Peyer's patch (tissue), 4 donors: Measurements from ENCODE around the gene LBHD2. TPM values are rescaled to one million over a fixed set of nuclear protein-coding genes. Genes with fewer than 3 reads are reported as not detected.
A peak's percentile ranks its signal among the peaks of the same experiment; 100 is the strongest.

ENCODE experiments used
- DNase-seq, 3 donors: peaks; one replicate each; pipeline ENCODE4 v3.0.0-alpha.2; 2017 to 2019
- H3K27ac ChIP-seq, 4 donors: fragments of 200-600 bp; sonication (generic); one replicate each; pipeline ENCODE4 v1.5.1; 2016 to 2019
- H3K27me3 ChIP-seq, 2 donors: fragments of 200-600 bp; sonication (generic); one replicate each; pipeline ENCODE4 v1.5.1; 2019
- H3K36me3 ChIP-seq, 3 donors: fragments of 200-600 bp; sonication (generic); one replicate each; pipeline ENCODE4 v1.5.1; 2016 to 2019
- H3K4me1 ChIP-seq, 4 donors: fragments of 200-600 bp; sonication (generic); one replicate each; pipeline ENCODE4 v1.5.1; 2016 to 2019
- H3K4me3 ChIP-seq, 4 donors: fragments of 200-600 bp; sonication (generic); 1 replicate in 3 of 4; 2 replicates in 1 of 4; pipeline ENCODE4 v1.5.1; 2016 to 2019; ENCODE audit warnings: mild to moderate bottlenecking in 1 of 4
- H3K9me3 ChIP-seq, 4 donors: fragments of 200-600 bp; sonication (generic); one replicate each; pipeline ENCODE4 v1.5.1; 2016 to 2019; ENCODE audit warnings: mild to moderate bottlenecking in 1 of 4
- CTCF ChIP-seq, 6 experiments: fragments of 450-650 bp in 4 of 6; fragments of 200-600 bp in 2 of 6; sonication (generic) in 1 of 6; IDR thresholded peaks; one replicate each; pipeline ENCODE4 v1.5.1; 2017 to 2019; ENCODE audit warnings: antibody characterized with exemption in 6 of 6, mild to moderate bottlenecking in 3 of 6, moderate library complexity in 1 of 6
- POLR2A ChIP-seq, 2 donors: fragments of 450-650 bp; IDR thresholded peaks; one replicate each; pipeline ENCODE4 v1.5.1; 2017; ENCODE audit warnings: antibody characterized with exemption in 2 of 2, mild to moderate bottlenecking in 2 of 2, moderate library complexity in 2 of 2
- total RNA-seq, 4 donors: library from RNA; depleted of rRNA; stranded (reverse); fragments of >200 nt; gene quantifications; one replicate each; pipeline ENCODE4 v1.1.0, GENCODE V29; 2016

The LBHD2 gene
- total RNA-seq, 4 donors from 2014 or later: not detected

GRCh38 chr14:103099733-103100280 lies 15.8 kb downstream of the LBHD2 start:
- Histone ChIP-seq H3K9me3 (no peaks in the 10 kb centered on the region), H3K36me3 (no peaks in the 10 kb centered on the region), H3K27me3 (no peaks in the 10 kb centered on the region), H3K4me1 (peaks cover 6 to 53% (median 12%) of the 10 kb centered on the region in 4 donors), H3K27ac (peak overlapping the region in 1 of 4 donors; percentile 46), H3K4me3 (no peak overlapping the region)
- TF ChIP-seq CTCF (IDR thresholded peaks at IDR 0.05) (no peak), POLR2A (IDR thresholded peaks at IDR 0.05) (no peak)
- no peak for DNase-seq

GRCh38 chr14:103100281-103101121 lies 16.5 kb downstream of the LBHD2 start:
- TF ChIP-seq POLR2A (IDR thresholded peaks at IDR 0.05) (no peak), CTCF (IDR thresholded peaks at IDR 0.05) (no peak)

GRCh38 chr14:103101257-103101962 lies 17.4 kb downstream of the LBHD2 start:
- Histone ChIP-seq H3K27ac (peak overlapping the region in 1 of 4 donors; percentile 46), H3K9me3 (no peaks in the 10 kb centered on the region), H3K4me3 (no peak overlapping the region), H3K27me3 (no peaks in the 10 kb centered on the region), H3K4me1 (peaks cover 6 to 49% (median 17%) of the 10 kb centered on the region in 4 donors), H3K36me3 (no peaks in the 10 kb centered on the region)
- TF ChIP-seq POLR2A (IDR thresholded peaks at IDR 0.05) (no peak), CTCF (IDR thresholded peaks at IDR 0.05) (no peak)
- no peak for DNase-seq

More at GRCh38 chr14:103100281-103101121, 16.5 kb downstream of the LBHD2 start:
- peak in 2 of 3 donors; percentile 67 to 76 for DNase-seq
- H3K4me1 ChIP-seq: peaks cover 6 to 58% (median 16%) of the 10 kb centered on the region in 4 donors
- H3K9me3 ChIP-seq: no peaks in the 10 kb centered on the region
- peak overlapping the region in 1 of 4 donors; percentile 46 for H3K27ac ChIP-seq
- H3K4me3 ChIP-seq: no peak overlapping the region
- H3K27me3 ChIP-seq: no peaks in the 10 kb centered on the region
- no peaks in the 10 kb centered on the region for H3K36me3 ChIP-seq

GRCh38 chr14:103101963-103102688 lies 18.1 kb downstream of the LBHD2 start:
- H3K36me3 ChIP-seq: no peaks in the 10 kb centered on the region
- H3K27me3 ChIP-seq: no peaks in the 10 kb centered on the region
- DNase-seq: no peak
- no peak overlapping the region for H3K27ac ChIP-seq
- H3K4me3 ChIP-seq: no peak overlapping the region
- TF ChIP-seq POLR2A (IDR thresholded peaks at IDR 0.05): no peak
- no peak for TF ChIP-seq CTCF (IDR thresholded peaks at IDR 0.05)
- H3K4me1 ChIP-seq: peaks cover 6 to 48% (median 17%) of the 10 kb centered on the region in 4 donors
- H3K9me3 ChIP-seq: no peaks in the 10 kb centered on the region

- TF ChIP-seq POLR2A (IDR thresholded peaks at IDR 0.05) (no peak), CTCF (IDR thresholded peaks at IDR 0.05) (no peak)
- no peaks in the 10 kb centered on the region for H3K9me3 ChIP-seq
- no peak overlapping the region for H3K27ac ChIP-seq
- no peaks in the 10 kb centered on the region for H3K27me3 ChIP-seq
- H3K36me3 ChIP-seq: no peaks in the 10 kb centered on the region
- H3K4me1 ChIP-seq: peaks cover 6 to 48% (median 17%) of the 10 kb centered on the region in 4 donors
- DNase-seq: no peak
- H3K4me3 ChIP-seq: no peak overlapping the region
Observed at GRCh38 chr14:103102689-103103260, 18.8 kb downstream of the LBHD2 start.
